ENCODE measurements around the gene TBXA2R.
"Not testable (repeated sequence)": the region's sequence is repeated elsewhere in the genome, so short reads cannot be mapped to it uniquely, and the experiment has no call there.

The TBXA2R gene

DNA sequence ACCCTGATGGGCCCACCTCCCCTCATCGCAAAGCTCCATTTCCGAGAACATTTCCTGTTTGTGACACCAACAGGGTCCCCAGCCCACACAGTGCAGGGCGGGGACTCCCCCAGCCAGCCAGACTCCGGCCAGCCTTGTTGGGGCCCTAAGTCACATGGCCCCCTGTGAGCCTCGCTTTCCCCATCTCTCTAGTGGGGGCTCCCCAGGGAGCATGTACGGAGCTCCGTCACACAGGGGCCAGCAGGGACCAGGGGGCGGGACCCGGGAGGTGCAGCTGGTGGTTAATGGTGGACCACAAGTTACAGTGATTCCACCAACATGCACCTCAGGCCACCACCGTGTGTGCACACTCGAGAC, 1.7 kb downstream of the TBXA2R start:
- no peak for DNase-seq

DNA sequence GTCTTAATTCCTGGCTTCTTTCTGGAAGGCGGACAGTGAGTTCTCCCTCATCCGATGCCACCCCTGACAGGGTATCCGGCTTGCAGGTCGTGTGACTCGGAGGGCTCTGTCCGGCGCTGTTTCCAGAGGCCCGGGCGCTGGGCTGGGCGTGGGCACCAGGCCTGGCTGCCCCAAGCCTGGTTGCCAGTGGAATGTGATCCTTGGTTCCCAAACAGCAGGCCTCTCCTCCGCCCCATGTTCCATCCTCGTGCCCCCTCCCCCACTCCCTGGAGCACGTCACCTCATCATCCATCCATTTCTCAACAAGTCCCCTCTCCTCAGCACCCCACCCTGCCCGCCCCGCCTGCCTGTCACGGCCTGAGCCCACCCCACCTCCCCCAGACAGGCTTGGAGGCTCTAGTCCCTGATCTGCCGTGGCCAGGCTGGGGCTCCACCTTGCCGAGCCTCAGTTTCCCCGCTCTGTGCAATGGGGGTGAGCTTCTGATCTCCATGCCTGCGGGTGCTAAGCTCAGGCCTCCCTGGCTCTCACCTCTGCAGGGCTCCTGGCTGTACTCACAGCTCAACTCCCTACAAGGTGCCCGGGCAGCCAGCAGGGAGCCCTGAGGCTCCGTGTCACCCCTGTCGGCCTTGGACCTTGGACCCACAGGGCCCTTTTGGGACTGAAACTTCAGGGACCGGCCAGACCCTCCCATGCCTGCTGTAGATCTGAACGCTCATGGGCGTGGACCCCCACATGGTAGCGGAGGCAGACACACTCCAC, 2.3 kb downstream of the TBXA2R start:
- DNase-seq, result no peak

DNA sequence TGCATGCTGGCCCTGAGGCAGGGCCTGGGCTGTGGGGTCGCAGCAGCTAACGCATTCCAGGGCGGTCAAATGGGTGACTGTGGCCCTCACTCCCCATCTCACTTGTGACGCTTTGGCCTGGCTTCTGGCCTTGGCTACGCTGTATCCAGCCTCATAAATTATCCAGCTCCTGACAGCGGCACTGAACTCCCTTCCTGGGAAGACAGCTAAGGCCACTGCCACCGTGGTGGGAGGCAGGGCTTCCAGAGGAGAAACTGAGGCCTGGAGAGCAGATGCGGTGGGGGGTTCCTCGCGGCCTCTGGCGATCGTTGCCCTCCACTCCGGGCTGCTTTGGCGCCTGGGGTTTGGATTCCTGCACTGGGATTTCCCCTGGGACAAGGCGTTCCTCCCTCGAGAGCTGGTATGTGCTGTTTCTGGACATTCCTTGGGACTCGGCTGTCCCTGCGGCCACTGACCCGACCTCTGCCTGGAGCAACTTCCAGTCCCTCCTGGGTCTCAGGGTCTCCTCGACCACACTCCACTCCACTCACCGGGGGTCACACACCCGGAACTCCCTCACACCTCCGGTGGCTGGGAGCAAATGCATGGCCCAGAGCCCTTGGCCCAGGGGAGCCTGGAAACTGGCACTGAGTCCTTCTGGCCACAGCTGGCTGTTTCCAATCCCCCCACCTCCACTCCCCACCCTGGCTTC, 3.4 kb downstream of the TBXA2R start:
- DNase-seq, result no peak

DNA sequence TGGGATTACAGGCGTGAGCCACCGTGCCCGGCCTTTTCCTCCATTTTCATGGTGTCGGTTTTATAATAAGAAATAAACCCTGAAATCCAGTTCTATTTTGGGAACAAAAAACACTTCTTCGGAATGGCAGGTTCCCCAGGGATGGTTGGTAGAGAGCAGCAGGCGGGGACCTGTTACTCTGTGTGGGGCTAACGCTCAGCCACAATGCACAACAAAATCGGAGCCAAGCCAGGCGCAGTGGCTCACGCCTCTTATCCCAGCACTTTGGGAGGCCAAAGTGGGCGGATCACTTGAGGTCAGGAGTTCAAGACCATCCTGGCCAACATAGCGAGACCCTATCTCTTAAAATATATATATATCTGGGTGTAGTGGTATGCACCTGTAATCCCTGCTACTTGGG, 5.7 kb downstream of the TBXA2R start:
- no peak for DNase-seq

DNA sequence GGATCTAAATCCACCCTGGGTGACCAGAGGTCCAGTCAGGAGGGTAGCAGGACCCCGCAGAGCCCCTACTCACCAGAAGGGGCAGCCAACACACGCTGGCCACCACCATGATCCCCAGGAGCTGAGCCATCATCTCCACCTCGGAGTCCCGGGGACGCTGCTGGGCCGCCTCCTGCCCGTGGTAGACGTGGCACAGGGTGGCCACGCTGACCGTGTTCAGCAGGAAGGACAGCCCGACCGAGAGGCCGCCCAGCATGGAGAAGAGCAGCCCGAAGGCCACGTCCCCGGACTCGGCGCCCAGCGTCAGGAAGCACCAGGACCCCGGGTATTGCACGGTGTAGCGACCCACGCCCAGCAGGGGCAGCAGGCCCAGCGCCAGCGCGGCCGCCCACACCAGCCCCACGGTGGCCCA, 6.9 kb downstream of the TBXA2R start:
- DNase-seq, result no peak

DNA sequence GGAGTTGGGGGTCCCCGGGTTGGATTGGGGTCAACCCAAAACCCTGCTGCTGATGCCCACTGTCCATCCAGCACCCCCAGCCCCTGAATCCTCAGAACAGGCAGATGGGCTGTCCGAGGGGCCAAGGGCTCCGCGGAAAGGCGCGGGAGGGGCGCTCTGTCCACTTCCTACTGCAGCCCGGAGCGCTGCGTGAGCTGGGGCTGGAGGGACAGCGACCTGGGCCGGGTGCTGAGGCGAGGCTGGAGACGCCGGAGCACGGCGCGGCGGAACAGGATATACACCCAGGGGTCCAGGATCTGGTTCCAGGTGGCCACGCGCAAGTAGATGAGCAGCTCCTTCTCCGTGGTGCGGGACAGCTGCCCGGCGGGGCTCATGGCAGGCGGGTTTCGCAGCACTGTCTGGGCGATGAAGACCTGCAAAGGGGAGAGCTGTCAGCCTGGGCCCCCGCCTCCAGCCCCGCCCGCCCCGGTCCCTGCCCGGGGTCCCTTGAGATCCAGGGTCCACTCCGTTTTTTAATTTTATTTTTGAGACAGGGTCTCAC, 11.1 kb downstream of the TBXA2R start:
- no peak for DNase-seq

DNA sequence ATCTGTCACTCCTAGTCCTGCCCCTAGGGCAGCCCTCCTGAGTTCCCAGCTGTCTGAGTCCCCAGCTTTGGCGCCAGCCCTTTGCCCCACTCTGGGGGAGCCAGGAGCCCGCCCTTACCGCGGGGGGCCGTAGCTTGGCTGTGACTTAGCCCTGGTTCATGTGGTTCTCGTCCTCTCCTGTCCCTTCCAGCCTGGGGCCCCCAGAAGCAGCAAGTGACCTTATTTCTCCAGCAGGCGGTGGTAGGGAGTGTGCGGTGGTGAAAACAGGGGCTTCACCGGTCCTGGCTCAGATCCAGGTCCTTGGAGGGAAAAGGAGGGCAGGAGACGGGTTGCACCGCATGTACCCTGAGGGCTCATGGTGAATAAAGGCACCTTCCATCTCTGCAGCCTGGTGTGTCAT, 13.5 kb downstream of the TBXA2R start:
- no peak for DNase-seq

DNA sequence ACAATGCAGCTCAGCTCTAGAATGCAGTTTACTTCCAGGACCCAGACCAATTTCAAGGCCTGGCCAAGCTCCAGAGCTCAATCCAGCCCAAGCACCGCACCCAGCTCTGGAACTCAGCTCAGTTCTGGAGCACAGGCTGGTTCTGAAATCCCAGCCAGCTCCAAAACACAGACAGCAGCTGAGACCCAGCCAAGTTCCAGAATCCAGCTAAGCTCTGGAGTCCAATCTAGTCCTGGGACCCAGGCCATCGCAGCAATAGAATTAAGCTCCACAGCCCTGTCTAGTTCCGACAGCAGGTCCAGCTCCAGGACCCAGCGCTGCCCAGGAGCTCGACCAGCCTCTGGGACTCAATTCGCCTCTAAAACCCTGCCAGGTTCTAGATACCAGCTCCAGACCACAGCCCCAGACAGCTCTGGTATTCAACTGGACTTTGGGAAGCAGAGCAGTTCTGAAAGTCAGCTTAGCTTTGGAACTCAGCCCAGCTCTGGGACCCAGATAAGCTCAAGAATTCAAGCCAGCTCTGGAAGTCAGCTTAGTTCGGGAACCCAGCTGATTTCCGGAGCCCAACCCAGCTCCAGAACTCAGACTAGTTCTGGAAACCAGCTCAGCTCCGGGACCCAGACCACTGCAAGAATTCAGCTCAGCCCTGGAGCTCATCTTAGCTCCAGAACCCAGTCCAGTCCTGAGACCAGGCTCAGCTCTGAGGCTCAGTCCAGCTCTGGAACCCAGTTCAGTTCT, 14.6 kb downstream of the TBXA2R start:
- no peak for DNase-seq

DNA sequence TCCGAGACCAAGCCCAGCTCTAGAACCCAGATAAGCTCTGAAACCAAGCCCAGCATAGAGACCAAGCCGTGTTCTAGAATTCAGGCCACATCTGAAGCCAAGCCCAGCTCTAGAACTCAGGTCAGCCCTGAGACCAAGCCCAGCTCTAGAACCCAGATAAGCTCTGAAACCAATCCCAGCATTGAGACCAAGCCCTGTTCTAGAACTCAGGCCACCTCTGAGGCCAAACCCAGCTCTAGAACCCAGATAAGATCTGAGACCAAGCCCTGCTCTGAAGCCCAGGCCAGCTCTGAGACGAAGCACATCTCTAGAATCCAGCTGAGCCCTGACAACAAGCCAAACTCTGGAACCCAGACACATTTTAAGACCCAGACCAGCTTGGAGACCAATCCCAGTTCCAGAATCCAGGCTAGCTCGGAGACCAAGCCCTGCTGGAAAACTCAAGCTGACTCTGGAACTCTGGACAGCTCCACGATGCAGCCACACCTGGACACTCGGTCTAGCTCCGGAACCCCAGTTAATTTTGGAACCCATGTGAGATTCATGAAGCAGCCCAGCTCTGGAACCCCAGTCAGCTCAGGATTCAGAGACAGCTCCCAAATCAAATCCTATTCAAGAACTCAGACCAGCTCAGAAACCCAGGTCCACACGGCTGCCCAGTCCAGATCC, 15.6 kb downstream of the TBXA2R start:
- DNase-seq, result no peak

DNA sequence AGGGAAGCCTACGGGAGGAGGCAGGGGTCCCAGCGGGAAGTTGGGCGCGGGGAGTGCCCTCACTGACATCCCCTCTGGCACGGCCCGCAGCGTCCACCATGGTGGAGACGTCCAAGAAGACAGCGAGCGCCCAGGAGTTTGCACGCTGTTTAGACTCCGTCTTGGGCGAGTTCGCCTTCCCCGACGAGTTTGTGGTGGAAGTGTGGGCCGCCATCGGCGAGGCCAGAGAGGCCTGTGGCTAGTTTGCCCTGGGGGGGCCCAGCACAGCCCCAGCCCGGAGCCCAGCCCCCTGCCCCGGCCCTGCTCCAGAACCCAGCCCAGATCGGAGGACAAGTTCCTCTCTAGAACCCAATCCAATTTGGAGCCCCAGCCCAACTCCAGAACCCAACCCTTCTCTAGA, 16.7 kb downstream of the TBXA2R start:
- no peak for DNase-seq

DNA sequence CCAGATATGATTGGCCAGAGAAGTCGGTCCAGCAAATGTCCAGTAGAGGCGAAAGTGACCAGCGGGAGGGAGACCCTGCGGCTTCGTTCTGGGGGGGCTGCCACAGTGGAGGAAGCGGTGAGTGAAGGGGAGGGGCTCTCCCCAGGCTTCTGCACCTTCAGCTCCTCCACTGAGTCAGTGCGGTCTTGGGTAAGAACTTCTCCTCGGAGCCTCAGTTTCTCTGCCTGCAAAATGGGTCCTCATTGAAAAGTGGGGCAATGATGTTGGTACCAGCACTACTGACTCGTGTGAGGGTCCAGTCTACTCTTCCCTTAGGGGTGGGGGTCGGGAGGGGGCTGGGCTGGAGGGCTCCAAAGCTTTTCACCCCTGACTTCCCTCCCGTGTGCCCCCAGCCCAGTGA, 17.2 kb downstream of the TBXA2R start:
- no peak for DNase-seq

DNA sequence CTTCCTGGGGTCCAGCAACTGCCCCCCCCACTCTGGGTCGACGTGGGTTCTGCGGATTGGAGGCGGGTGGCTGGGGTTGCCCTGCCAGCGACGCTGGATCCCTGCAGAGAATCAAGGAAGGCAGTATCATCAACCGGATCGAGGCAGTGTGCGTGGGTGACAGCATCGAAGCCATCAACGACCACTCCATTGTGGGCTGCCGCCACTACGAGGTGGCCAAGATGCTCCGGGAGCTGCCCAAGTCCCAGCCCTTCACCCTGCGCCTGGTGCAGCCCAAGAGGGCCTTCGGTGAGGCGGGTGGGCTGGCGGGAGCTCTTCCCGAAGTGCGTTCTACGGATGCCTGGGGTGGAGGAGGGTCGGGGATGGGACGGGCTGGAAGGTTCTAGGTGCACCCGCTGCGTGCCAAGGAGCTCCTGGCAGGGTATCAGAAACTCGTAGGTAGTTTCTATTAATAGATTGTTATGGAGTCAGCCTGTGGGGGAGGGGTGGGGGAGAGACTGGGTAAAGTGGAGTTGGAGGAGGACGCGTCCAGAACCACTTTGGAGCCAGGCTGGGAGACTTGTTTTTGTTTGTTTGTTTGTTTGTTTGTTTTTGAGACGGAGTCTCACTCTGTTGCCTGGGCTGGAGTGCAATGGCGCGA, 19.8 kb downstream of the TBXA2R start:
- DNase-seq, result no peak

DNA sequence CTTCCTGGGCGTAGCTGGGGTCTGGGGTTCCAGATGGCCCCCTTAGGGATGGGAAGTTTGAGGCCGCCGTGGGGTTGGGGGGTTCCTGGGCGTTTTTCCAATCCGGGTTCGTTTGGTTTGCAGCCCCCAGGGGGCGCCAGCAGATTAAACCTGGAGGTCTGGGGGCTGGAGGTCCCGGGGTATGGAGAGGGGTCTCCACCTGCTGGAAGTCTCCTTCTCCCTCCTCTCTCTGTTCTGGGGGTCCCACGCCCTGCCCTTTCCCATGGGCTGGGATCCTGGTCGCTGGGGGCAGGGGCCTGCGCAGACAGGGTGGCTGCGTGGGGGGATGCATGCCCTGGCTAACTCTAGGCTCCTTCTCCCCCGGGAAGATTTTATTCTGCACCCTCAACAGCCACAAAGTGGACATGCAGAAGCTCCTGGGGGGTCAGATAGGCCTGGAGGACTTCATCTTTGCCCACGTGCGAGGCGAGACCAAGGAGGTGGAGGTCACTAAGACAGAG, 20.5 kb downstream of the TBXA2R start:
- no peak for DNase-seq

DNA sequence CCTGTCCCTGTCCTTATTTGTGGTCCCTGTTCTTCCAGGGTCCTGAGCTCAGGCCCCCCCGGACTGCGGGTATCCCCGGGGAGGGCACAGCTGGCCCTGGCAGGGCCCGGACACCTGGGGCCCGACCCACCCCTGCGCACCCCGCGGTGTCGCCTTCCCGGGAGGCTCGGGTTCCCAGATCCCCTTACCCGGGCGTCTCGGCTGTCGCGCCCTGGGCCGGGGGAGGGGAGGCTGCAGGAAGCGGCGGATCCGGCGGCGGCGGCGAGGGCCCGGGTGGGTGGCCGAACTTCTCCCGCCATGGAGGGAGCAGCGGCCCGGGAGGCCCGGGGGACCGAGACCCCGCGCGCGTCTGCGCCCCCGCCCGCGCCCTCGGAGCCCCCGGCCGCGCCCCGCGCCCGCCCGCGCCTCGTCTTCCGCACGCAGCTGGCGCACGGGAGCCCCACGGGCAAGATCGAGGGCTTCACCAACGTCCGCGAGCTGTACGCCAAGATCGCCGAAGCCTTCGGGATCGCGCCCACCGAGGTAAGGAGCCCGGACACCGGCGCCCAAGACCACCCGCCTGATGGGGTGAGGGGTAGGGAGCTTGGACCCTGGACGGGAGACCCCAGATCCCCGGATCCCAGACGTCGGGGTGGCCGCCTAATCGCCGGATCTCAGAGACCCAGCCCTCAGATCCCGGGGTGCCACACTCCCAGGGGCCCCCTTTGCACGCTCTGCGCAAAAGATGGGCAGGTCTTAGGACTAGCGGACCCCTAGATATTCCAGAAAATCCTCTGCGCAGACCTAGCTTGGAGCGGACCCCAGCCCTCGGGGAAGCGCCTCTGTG, 21.2 kb downstream of the TBXA2R start, which contains the start of gene GIPC3:
GIPC3 (plus strand) TSS at position 178 of the 826 bp plus-strand sequence; CDS start at position 298, 120 bp downstream.
- DNase-seq, result no peak

DNA sequence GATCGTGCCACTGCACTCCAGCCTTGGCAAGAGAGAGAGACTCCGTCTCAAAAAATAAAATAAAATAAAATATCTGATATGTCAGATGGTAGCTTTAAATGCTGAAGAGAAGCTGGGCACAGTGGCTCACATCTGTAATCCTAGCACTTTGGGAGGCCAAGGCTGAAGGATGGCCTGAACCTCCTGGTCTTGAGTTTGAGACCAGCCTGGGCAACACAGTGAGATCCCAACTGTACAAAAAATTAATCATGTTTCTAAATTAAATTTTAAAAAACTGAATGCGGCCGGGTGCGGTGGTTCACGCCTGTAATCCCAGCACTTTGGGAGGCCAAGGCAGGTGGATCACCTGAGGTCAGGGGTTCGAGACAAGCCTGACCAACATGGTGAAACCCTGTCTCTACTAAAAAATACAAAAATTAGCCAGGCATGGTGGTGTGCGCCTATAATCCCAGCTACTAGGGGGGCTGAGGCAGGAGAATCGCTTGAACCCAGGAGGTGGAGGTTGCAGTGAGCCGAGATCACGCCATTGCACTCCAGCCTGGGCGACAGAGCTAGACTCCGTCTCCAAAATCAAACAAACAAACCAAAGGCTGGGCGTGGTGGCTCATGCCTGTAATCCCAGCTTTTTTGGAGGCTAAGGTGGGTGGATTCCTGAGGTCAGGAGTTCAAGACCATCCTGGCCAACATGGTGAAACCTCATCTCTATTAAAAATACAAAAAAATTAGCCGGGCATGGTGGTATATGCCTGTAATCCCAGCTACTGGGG, 22.5 kb downstream of the TBXA2R start:
- DNase-seq, result not testable (repeated sequence)

DNA sequence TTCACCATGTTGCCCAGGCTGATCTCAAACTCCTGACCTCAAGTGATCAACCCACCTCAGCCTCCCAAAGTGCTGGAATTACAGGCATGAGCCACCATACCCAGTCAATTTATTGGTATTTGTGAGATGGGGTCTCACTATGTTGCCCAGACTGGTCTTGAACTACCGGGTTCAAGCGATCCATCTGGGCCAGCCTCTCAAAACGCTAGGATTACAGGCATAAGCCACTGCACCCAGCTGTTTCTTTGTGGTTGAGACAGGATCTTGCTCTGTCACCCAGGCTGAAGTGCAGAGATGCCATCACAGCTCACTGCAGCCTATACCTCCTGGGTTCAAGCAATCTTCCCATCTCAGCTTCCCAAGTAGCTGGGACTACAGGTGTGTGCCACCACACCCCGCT, 24.9 kb downstream of the TBXA2R start:
- not testable (repeated sequence) for DNase-seq

DNA sequence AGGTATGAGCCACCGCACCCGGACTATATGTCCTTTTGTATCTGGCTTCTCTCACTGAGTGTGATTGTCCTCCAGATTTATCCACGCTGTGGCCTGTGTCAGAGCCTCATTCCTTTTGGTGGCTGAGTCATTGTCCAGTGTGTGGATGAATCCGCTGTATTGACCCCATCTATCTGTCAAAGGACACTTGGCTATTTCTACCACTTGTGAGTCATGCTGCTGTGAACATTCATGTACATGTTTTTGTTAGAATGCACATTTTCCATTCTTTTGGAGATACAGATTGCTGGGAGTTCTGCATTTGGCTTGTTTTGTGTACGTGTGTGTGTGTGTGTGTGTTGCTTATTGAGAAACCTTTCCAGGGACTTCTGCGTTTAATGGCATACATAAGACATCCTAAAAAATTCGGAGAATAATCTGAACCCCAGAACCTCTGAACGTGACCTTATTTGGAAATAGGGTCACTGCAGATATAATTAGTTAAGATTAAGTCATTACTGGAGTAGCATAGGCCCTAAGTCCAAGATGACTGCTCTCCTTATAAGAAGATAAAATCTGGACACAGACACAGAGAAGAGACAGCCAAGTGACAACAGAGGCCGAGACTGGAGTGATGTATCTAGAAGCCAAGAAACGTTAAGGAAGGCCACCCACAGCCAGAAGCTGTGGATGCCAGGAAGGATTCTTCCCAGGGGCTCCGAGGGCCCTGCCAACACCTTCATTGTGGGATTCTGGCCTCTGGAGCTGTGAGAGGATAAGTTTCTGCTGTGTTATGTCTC, 26.3 kb downstream of the TBXA2R start:
- no peak for DNase-seq

DNA sequence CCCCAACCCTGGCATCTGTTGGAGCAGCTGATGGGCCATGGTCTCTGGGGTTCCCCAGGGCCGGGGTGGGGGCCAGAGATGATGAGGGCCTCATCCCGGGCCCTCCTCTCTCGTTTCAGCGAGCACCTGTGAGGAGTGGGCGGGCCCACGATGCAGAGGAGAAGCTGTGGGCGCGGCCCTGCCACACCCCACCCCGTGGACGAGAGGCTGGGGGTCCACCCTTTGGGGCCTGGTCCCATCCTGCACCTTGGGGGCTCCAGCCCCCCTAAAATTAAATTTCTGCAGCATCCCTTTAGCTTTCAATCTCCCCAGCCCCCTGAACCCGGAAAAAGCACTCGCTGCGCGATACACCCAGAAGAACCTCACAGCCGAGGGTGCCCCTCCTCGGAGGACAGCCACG, 28.3 kb downstream of the TBXA2R start:
- DNase-seq, result no peak

DNA sequence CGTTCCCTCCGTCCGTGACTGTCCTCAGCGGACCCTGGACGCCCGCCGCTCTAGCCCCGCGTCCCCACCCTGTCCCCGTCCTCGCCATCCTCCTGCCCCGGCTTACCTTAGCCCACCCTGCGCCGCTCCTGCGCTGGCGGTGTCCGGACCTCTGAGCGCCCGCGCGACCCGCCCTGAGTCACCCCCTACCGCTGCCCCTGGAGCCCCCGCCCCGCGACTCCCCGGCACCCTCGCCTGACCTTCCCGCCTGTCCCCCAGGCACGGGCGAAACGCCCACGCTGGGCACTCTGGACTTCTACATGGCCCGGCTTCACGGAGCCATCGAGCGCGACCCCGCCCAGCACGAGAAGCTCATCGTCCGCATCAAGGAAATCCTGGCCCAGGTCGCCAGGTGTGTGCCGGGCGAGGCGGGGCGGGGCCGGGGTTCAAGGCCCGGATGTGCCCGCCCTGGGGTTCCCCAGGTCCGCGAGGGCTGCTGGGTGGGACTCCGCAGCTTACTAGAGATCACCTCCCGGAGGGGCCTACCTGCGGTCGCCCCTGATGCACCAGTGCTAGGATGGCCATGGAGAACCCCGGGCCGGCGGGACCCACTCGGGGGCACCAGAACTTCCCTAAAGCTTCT, 28.8 kb downstream of the TBXA2R start:
- no peak for DNase-seq

Measured in hippocampal formation (tissue), 2 donors.